HepG2 (cell line): ENCODE measurements around the gene C1QTNF5. TPM values are rescaled to one million over a fixed set of nuclear protein-coding genes. Genes with fewer than 3 reads are reported as not detected.

ENCODE experiments used
- GATAD2A ChIP-seq: IDR thresholded peaks from 2 replicates; pipeline ENCODE4 v1.6.1; 2016
- IRF2 ChIP-seq: IDR thresholded peaks from 2 replicates; pipeline ENCODE4 v1.6.1; 2018; ENCODE audit warnings: missing genetic modification reagents, missing compliant biosample characterization
- MYPOP ChIP-seq: sonication (generic); formaldehyde crosslinking; IDR thresholded peaks from 2 replicates; pipeline ENCODE4 v1.8.1; 2023; ENCODE audit warnings: mild to moderate bottlenecking, moderate library complexity, missing genetic modification reagents
- PCBP1 ChIP-seq: fragments of 200-400 bp; formaldehyde crosslinking; IDR thresholded peaks from 2 replicates; pipeline ENCODE4 v1.6.1; 2017; ENCODE audit warnings: mild to moderate bottlenecking, low read depth, low read length, borderline replicate concordance
- PLSCR1 ChIP-seq: sonication (generic); formaldehyde crosslinking; IDR thresholded peaks from 2 replicates; pipeline ENCODE4 v1.5.0; 2020; ENCODE audit warnings: missing genetic modification reagents, mild to moderate bottlenecking, borderline replicate concordance
- RORA ChIP-seq: sonication (generic); formaldehyde crosslinking; IDR thresholded peaks from 2 replicates; pipeline ENCODE4 v1.5.0; 2020; ENCODE audit warnings: mild to moderate bottlenecking, missing genetic modification reagents, moderate library complexity
- SMAD3 ChIP-seq: sonication (generic); formaldehyde crosslinking; IDR thresholded peaks from 2 replicates; pipeline ENCODE4 v1.4.0; 2020; ENCODE audit warnings: missing genetic modification reagents
- SRY ChIP-seq: sonication (generic); formaldehyde crosslinking; IDR thresholded peaks from 2 replicates; pipeline ENCODE4 v1.8.0; 2022; ENCODE audit warnings: mild to moderate bottlenecking, missing genetic modification reagents
- YEATS2 ChIP-seq: sonication (generic); formaldehyde crosslinking; IDR thresholded peaks from 2 replicates; pipeline ENCODE4 v1.4.0; 2020; ENCODE audit warnings: missing genetic modification reagents, borderline replicate concordance
- ZKSCAN5 ChIP-seq: sonication (generic); formaldehyde crosslinking; IDR thresholded peaks from 2 replicates; pipeline ENCODE4 v1.5.1; 2020; ENCODE audit warnings: mild to moderate bottlenecking, missing genetic modification reagents
- ZNF142 ChIP-seq: sonication (generic); formaldehyde crosslinking; IDR thresholded peaks from 2 replicates; pipeline ENCODE4 v1.4.0; 2020; ENCODE audit warnings: missing genetic modification reagents
- ZNF572 ChIP-seq: sonication (generic); formaldehyde crosslinking; IDR thresholded peaks from 2 replicates; pipeline ENCODE4 v1.5.1; 2020; ENCODE audit warnings: mild to moderate bottlenecking, missing genetic modification reagents
- ZNF646 ChIP-seq: sonication (generic); formaldehyde crosslinking; IDR thresholded peaks from 2 replicates; pipeline ENCODE4 v1.9.0; 2021; ENCODE audit warnings: mild to moderate bottlenecking, missing genetic modification reagents
- ZNF740 ChIP-seq: sonication (generic); formaldehyde crosslinking; IDR thresholded peaks from 2 replicates; pipeline ENCODE4 v1.4.0; 2020; ENCODE audit warnings: missing genetic modification reagents
- ZNF746 ChIP-seq: sonication (generic); formaldehyde crosslinking; IDR thresholded peaks from 2 replicates; pipeline ENCODE4 v1.8.0; 2022; ENCODE audit warnings: mild to moderate bottlenecking, missing genetic modification reagents
- polyA plus RNA-seq, 8 experiments: library from polyadenylated mRNA; depleted of rRNA in 3 of 8; stranded (reverse) in 7 of 8; unstranded in 1 of 8; fragments of >200 nt; fragmentation: Illumina TruSeq in 4 of 8; extraction: Trizol in 4 of 8; gene quantifications; 2 replicates each; pipeline versions ENCODE4 v1.2.1 to v1.2.3, GENCODE V29; 2011 to 2016; ENCODE audit warnings: low read depth in 4 of 8, missing spikeins in 1 of 8, mixed read lengths in 1 of 8; ENCODE audit not compliant: insufficient read depth in 1 of 8
- total RNA-seq, 5 experiments: library from RNA; depleted of rRNA; stranded (reverse); fragments of >200 nt; fragmentation: Illumina TruSeq; extraction: Trizol; gene quantifications; 2 replicates each; pipeline ENCODE4 v1.2.3, GENCODE V29; 2016; ENCODE audit warnings: low read depth in 1 of 5

Gene C1QTNF5
- total and polyA plus RNA-seq, 2 of the 13 experiments (the other 11 are each of a cell fraction or from before 2014, with no cell fraction given), result 0.86 to 1.2 TPM

- TF ChIP-seq ZNF142 (CRISPR knock-in tag), result no peak
- no peak for TF ChIP-seq ZKSCAN5 (CRISPR knock-in tag)
- peak; percentile 67; the same call in 1 of the 2 replicates for TF ChIP-seq SMAD3
- TF ChIP-seq GATAD2A (CRISPR knock-in tag), result peak; percentile 34; the same call in 1 of the 2 replicates
- no peak for TF ChIP-seq ZNF572
- TF ChIP-seq ZNF740, result no peak
- no peak for TF ChIP-seq ZNF746 (CRISPR knock-in tag)
- TF ChIP-seq PLSCR1 (CRISPR knock-in tag), result no peak
- no peak for TF ChIP-seq RORA
- TF ChIP-seq ZNF646 (CRISPR knock-in tag), result no peak
- 0 out of 2 replicates have a peak, but pooled peaks have one; percentile 20 for TF ChIP-seq YEATS2 (CRISPR knock-in tag)
- TF ChIP-seq SRY, result no peak
- no peak for TF ChIP-seq MYPOP (CRISPR knock-in tag)
- TF ChIP-seq PCBP1, result no peak
- TF ChIP-seq IRF2 (CRISPR knock-in tag), result 0 out of 2 replicates have a peak, but pooled peaks have one; percentile 38
These were observed 33.4 kb upstream of the C1QTNF5 start (continued) for GRCh38 chr11:119373921-119374631.
